Measurements from ENCODE around the gene KCNT1.

The KCNT1 gene

DNA sequence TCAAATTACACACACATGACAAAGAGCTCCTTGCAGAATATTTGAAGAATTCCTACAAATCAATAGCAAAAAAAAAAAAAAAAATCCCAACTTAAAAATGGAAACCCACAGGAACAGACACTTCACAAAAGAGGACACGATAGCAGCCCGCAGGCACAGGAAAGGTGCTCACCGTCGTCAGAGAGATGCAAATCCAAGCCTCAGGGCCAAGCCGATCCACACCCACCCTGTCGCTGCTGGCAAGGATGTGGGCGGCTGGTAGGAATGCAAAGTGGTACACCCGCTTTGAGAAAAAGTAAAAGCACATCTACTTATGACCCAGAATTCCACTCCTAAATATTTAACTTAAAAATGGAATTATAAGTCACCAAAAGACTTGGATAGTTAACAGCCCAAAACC, 28.0 kb upstream of the KCNT1 start:
- no peak for DNase-seq

GRCh38 chr9:135674977-135675376, 27.0 kb upstream of the KCNT1 start:
- DNase-seq, result no peak

DNA sequence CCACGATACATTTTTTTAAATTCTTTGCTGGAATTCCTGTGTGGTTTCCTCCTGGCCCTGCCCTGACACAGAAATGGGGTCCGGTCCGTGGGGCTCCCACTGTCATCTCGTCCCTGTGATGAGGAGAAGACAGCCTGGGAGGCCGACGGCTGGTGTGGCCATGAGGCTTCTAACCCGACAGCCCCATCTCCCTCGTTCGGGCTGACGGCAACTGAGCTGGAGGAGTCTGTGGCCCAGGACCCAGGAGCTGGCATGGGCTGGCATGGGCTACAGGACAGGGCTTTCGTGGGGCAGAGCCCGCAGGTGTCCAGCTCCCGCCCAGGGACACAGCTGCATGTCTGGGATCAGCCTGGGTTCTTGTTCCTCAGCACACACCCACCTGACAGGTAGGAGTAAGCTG, 25.1 kb upstream of the KCNT1 start:
- DNase-seq, result no peak

GRCh38 chr9:135677641-135678168, 24.3 kb upstream of the KCNT1 start:
- DNase-seq, result no peak

DNA sequence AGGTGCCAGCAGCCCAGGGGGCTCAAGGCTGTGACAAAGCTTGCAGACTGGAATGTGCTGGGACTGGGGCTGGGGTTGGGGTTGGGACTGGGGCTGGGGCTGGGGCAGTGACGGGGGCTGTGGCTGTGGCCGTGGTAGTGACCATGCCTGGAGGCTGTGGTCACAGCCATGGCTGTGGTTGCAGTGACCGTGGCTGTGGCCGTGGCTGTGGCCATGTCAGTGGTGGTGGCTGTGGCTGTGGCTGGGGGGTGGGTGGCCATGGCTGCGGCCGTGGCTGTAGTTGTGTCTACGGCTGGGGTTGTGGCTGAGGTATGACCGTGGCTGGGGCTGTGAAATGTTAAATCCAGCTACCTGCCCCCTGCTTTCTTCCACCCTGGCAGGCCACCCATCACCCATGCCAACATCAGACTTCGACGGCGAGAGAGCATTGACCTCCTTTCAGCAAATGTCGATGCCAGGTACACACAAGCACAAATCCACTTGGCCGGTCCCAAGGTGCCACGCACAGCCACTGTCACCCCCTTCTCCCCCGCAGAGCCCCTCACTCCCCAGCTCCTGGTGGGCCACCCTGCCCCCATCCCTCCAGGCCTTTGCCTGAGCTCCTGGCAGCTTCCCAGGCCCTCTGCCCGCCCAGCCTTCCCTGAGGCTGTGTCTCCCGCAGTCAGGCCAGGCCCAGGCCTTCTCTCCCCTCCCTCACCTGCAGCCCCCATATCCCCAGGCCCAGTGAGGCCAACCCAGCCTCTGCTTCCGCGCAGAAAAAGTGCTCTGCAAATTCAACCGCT, 23.6 kb upstream of the KCNT1 start:
- no peak for DNase-seq

GRCh38 chr9:135680056-135680455, 21.9 kb upstream of the KCNT1 start:
- DNase-seq, result no peak

DNA sequence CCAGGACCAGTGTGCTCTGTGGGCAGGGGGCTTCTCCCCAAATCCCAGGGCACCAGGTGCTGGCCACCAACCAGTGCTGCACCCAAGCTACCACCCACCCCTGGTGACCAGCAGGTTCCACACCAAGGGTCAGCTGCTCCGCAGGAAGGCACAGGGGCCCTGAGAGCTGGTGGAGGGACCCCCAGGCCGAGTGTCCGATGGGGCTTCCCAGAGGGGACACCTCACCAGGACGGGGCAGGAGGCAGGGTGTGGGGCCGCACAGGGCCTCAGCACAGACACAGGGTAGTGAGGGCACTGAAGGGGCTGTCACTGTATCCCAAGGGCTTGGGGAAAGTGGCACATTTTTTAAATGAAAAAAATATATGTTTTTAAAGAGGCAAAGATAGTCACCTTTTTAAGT, 20.8 kb upstream of the KCNT1 start:
- DNase-seq, result no peak

DNA sequence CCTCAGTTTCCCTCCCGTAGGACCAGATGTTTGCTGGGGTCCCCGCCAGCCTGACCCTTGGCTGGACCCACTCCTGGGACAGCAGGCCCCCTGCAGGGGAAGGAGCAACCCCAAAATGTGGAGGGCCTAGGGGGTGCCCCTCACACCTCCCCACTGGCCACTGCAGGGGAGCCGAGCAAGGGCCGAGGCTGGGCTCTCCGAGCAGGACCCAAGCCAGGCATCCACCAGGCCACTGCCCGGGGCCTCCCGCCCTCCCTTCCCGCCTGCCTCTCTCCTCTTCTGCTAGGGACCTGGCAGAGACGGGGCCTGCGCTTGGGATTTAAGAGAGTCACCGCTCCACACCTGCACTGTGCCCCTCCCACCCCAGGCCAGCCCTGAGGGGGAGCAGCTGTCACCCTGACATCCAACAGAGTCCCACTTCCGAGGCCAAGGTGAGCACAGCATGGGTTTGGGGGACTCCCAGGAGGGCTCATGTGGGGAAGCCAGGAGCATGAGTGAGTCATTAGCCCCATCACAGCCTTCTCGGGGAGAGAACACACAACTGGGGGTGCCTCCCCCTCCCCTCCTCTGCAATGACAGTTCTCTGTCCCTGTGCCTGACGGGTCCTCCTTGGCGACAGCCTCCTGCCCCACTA, 18.5 kb upstream of the KCNT1 start:
- DNase-seq, result no peak

- DNase-seq, result no peak
Observed at GRCh38 chr9:135684691-135685090, 17.3 kb upstream of the KCNT1 start.

- no peak for DNase-seq
Observed at GRCh38 chr9:135687216-135687615, 14.8 kb upstream of the KCNT1 start.

DNA sequence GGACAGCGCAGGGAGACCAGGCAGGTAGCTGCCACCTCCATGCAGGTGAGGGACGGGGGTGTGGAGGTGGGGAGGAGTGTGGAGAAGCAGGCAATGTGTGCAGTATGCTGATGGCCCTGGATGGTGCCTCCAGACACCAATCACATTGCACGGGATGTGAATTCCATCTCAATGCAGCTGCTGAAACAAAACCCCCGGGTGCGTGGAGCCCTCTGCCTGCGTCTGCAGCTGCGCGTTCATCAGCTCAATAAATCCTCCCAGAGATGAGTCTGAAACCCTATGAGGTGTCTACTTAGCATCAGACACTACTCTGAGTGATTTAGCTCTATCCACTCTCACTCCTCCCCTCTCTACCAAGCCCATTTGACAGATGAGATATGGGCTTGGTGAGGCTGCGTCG, 13.0 kb upstream of the KCNT1 start:
- DNase-seq, result no peak

GRCh38 chr9:135690836-135691570, 11.0 kb upstream of the KCNT1 start:
- DNase-seq, result no peak

DNA sequence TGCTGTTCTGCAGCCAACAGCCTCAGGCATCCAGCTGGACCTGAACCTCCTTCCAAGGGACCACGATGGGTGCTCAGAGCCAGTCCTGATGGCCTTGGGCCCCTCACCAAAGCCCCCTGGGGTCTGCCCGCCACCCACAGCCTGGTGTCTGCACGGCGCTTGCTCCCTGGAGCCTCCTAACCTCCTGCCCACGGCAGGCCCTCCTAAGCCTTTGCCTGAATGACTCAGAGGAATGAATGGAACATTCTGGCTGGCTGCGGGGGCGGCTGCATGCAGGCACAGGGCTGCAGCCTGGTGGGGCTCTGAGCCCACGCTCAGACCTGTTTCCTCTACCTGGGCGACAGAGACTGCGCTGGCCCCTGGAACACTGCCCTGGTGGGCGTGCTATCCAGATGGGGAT, 9.6 kb upstream of the KCNT1 start:
- DNase-seq, result no peak

DNA sequence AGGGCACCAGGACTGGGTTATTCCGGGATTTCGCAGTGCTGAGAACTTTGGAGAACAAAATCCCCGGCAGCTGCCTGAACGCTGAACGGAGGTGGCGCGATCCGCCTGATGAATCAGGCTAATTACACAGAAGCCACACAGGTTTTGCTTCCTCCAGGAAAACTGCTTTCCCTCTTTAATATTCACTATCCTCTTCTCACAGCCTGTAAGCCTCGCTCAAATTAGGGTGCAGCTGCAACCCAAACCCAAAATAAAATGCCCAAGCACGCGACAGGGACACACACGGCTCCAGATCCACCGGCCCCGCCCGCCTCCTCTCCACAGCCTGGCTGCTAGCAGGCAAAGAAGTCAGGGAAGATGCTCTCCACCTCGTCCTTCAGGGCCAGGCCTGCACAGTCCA, 8.7 kb upstream of the KCNT1 start:
- no peak for DNase-seq

GRCh38 chr9:135693771-135694170, 8.2 kb upstream of the KCNT1 start:
- DNase-seq, result no peak

- no peak for DNase-seq
Observed at GRCh38 chr9:135694414-135694813, 7.6 kb upstream of the KCNT1 start.

DNA sequence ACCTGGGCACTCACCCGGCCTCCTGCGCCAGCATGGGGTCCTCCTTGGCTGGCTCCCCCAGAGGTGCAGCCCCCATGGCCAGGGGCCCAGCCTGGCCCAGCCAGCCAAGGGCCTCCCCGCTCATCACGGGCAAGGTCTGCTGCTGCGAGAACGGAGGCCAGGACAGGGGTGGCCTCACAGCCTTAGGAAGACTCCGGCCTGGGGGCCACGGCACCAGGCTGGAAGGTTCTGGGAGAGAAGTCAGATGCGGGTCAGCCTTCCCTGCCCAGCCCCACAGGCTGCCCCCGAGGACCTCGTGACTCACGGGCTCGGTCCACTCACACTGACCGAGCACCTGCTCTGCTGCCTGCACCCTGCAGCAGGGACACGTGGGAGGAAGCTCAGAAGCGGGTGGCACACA, 6.9 kb upstream of the KCNT1 start:
- no peak for DNase-seq

DNA sequence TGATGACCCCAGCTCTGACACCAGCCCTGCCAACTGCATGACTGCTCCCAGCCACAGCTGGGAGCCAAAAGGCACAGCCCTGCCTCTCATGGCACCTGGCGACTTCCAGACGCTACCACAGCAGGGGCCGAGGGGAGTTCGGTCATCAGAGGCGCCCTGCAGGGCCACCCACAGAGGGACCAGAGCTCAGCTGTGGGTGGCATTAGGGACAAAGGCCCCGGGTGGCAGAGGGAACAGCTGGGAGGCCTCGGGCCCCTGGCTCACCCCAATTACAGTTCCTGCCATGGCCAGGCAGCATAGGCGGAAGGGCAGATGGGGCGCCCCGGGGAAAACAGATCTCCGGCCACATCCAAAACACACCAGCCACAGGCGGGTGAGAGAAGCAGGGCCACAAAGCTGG, 6.3 kb upstream of the KCNT1 start:
- DNase-seq, result no peak

- no peak for DNase-seq
Observed at GRCh38 chr9:135696446-135696845, 5.5 kb upstream of the KCNT1 start.

GRCh38 chr9:135697226-135697625, 4.8 kb upstream of the KCNT1 start:
- no peak for DNase-seq

DNA sequence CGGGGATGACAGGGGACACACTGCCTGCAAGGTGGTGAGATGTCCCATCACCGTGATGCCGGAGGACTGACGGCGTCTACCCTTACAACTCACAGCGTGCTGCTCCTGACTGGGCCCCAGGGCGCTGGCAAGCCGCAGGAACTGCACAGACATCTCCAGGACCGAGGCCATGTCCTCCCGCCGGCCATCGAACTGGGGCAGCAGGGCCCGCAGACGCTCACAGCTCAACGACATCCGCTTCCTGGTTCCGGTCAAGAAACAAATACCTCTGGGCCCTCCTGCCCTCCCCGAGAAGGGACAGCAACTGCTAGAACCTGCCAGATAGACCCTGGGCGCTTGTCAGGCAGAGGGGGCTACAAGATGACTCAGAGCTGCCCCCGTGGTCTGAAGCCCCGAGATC, 3.7 kb upstream of the KCNT1 start:
- DNase-seq, result no peak

DNA sequence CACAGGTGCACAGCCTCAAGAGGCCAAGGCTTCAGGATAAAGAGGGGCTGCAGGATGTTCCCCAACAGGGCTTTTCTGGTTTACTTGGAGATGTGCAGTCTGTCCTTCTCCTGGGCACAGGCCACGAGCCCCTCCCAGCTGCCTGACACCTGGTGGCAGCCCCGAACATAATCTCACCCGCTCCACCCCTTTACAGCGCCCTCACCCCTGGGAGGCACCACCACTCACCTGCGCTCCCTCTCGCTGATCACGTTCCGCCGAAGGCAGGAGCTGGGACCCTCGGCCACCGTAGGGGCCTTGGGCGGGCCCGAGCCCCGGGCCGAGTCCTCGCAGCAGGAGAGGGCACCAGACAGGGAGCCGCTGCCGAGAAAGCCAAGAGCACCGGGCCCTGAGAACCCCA, 3.2 kb upstream of the KCNT1 start:
- DNase-seq, result no peak

- no peak for DNase-seq
Observed at GRCh38 chr9:135699440-135699839, 2.5 kb upstream of the KCNT1 start, which contains the start of gene SOHLH1. SOHLH1 (minus strand) TSS chr9:135699481; CDS start chr9:135699467, 14 bp downstream.

GRCh38 chr9:135700525-135700924, 1.5 kb upstream of the KCNT1 start:
- DNase-seq, result no peak
